Gastroesophageal sphincter (tissue), 4 donors: ENCODE data around the gene ATRIP. TPM values are rescaled to one million over a fixed set of nuclear protein-coding genes. Genes with fewer than 3 reads are reported as not detected.

Experiments used
- ATAC-seq: fragments of 150-250 bp; one replicate; pipeline ENCODE4 v1.9.1; 2016; ENCODE audit warnings: mild to moderate bottlenecking, moderate library complexity
- H3K27ac ChIP-seq, 4 donors: fragments of 200-600 bp; sonication (generic) in 3 of 4; 1 replicate in 3 of 4; 2 replicates in 1 of 4; pipeline ENCODE4 v1.5.1; 2016 to 2019
- H3K27me3 ChIP-seq: fragments of 200-600 bp; sonication (generic); one replicate; pipeline ENCODE4 v1.5.1; 2019
- H3K36me3 ChIP-seq, 2 donors: fragments of 200-600 bp; sonication (generic); one replicate each; pipeline ENCODE4 v1.5.1; 2019; ENCODE audit warnings: control low read depth in 1 of 2
- H3K4me1 ChIP-seq, 3 donors: fragments of 200-600 bp; sonication (generic); 1 replicate in 2 of 3; 2 replicates in 1 of 3; pipeline ENCODE4 v1.5.1; 2016 to 2019; ENCODE audit warnings: control low read depth in 2 of 3
- H3K4me3 ChIP-seq, 2 donors: fragments of 200-600 bp; sonication (generic); one replicate each; pipeline ENCODE4 v1.5.1; 2019; ENCODE audit warnings: mild to moderate bottlenecking in 1 of 2, moderate library complexity in 1 of 2
- H3K9me3 ChIP-seq, 3 donors: fragments of 200-600 bp; sonication (generic); one replicate each; pipeline ENCODE4 v1.5.1; 2017 to 2019; ENCODE audit warnings: control low read depth in 2 of 3
- CTCF ChIP-seq, 4 experiments: fragments of 200-600 bp in 2 of 4; fragments of 450-650 bp in 2 of 4; sonication (generic) in 1 of 4; IDR thresholded peaks; one replicate each; pipeline ENCODE4 v1.5.1; 2017 to 2019; ENCODE audit warnings: antibody characterized with exemption in 4 of 4, mild to moderate bottlenecking in 2 of 4, moderate library complexity in 2 of 4
- EP300 ChIP-seq: sonication (generic); formaldehyde crosslinking; IDR thresholded peaks from one replicate; pipeline ENCODE4 v1.6.1; 2017; ENCODE audit warnings: antibody characterized with exemption, mild to moderate bottlenecking
- POLR2A ChIP-seq, 2 donors: fragments of 450-650 bp; IDR thresholded peaks; one replicate each; pipeline ENCODE4 v1.6.1; 2017; ENCODE audit warnings: antibody characterized with exemption in 2 of 2, mild to moderate bottlenecking in 2 of 2, moderate library complexity in 1 of 2
- POLR2AphosphoS5 ChIP-seq: sonication (generic); formaldehyde crosslinking; IDR thresholded peaks from one replicate; pipeline ENCODE4 v1.6.1; 2017; ENCODE audit warnings: antibody characterized with exemption
- WGBS, 2 donors: methylation state at CpG; one replicate each; pipeline ENCODE4 v1.1.5; 2018; ENCODE audit warnings: low coverage in 1 of 2; 5-methylcytosine and 5-hydroxymethylcytosine counted together
- total RNA-seq, 4 donors: library from RNA; depleted of rRNA; stranded (reverse); fragments of >200 nt; gene quantifications; one replicate each; pipeline ENCODE4 v1.1.0, GENCODE V29; 2016

Gene ATRIP
- total RNA-seq, 4 donors from 2014 or later = 3.0 to 6.8 (median 5.2) TPM

- peak within 1 kb of the TSS; percentile 87 to 96 (median 92) for H3K27ac ChIP-seq
- H3K4me3 ChIP-seq = peak within 1 kb of the TSS; percentile 83 to 89
- ATAC-seq = peak; percentile 98
- peaks cover 0 to 39% of the 10 kb centered on the region in 2 donors for H3K36me3 ChIP-seq
- WGBS, 2 donors = 0 to 10% methylated on average over 2 to 14 of the region's 54 CpGs
- TF ChIP-seq POLR2A (IDR thresholded peaks at IDR 0.05) (peak; percentile 92 to 93), POLR2AphosphoS5 (peak; percentile 98), EP300 (no peak), CTCF (IDR thresholded peaks at IDR 0.05) (no peak)
- H3K27me3 ChIP-seq = no peaks in the 10 kb centered on the region
- peaks cover 0 to 51% (median 17%) of the 10 kb centered on the region in 3 donors for H3K4me1 ChIP-seq
- H3K9me3 ChIP-seq = no peaks in the 10 kb centered on the region
These were observed 6.5 kb upstream of the ATRIP start, which contains the start of the genes CCDC51 and TMA7 for GRCh38 chr3:48439820-48440589. CCDC51 (minus strand) TSS chr3:48440119; CDS start chr3:48435128, 4,991 bp downstream. TMA7 (plus strand) TSS chr3:48440257; CDS start chr3:48440297, 40 bp downstream.

GRCh38 chr3:48440590-48440958, 6.0 kb upstream of the ATRIP start:
- no peak for ATAC-seq
- no peaks in the 10 kb centered on the region for H3K9me3 ChIP-seq
- no peak for TF ChIP-seq POLR2A (IDR thresholded peaks at IDR 0.05)
- TF ChIP-seq EP300 = no peak
- TF ChIP-seq POLR2AphosphoS5 = no peak
- no peak for TF ChIP-seq CTCF (IDR thresholded peaks at IDR 0.05)
- H3K27ac ChIP-seq = peak overlapping the region; percentile 87 to 96 (median 92)
- peak overlapping the region; percentile 83 to 89 for H3K4me3 ChIP-seq
- H3K4me1 ChIP-seq = peaks cover 0 to 49% (median 15%) of the 10 kb centered on the region in 3 donors
- WGBS, 2 donors = 0 to 2% methylated on average over 16 to 17 of the region's 21 CpGs
- H3K36me3 ChIP-seq = peaks cover 0 to 39% of the 10 kb centered on the region in 2 donors
- H3K27me3 ChIP-seq = no peaks in the 10 kb centered on the region

- 0 to 61% methylated on average over 1 to 6 of the region's 6 CpGs for WGBS, 2 donors
- no peak for ATAC-seq
These were observed 4.6 kb upstream of the ATRIP start for GRCh38 chr3:48441940-48442339.

GRCh38 chr3:48445277-48445882, 1.2 kb upstream of the ATRIP start:
- Histone ChIP-seq H3K27me3 (no peaks in the 10 kb centered on the region), H3K9me3 (no peaks in the 10 kb centered on the region), H3K36me3 (peaks cover 0 to 39% of the 10 kb centered on the region in 2 donors), H3K4me1 (peaks cover 0 to 59% (median 27%) of the 10 kb centered on the region in 3 donors), H3K4me3 (no peak overlapping the region), H3K27ac (peak overlapping the region in 3 of 4 donors; percentile 93 to 99 (median 98))
- TF ChIP-seq POLR2AphosphoS5 = no peak
- TF ChIP-seq CTCF (IDR thresholded peaks at IDR 0.05) = no peak
- TF ChIP-seq EP300 = no peak
- no peak for TF ChIP-seq POLR2A (IDR thresholded peaks at IDR 0.05)
- WGBS, 2 donors = 74 to 88% methylated on average over 4 to 5 of the region's 6 CpGs
- no peak for ATAC-seq

More at GRCh38 chr3:48441940-48442339, 4.6 kb upstream of the ATRIP start:
- H3K27ac ChIP-seq = peak overlapping the region in 2 of 4 donors; percentile 89 to 96
- H3K36me3 ChIP-seq = peaks cover 0 to 39% of the 10 kb centered on the region in 2 donors
- TF ChIP-seq EP300 (no peak), POLR2A (IDR thresholded peaks at IDR 0.05) (no peak), CTCF (IDR thresholded peaks at IDR 0.05) (no peak), POLR2AphosphoS5 (no peak)
- H3K4me1 ChIP-seq = peaks cover 0 to 49% (median 22%) of the 10 kb centered on the region in 3 donors
- H3K9me3 ChIP-seq = no peaks in the 10 kb centered on the region
- peak overlapping the region in 1 of 2 donors; percentile 89 for H3K4me3 ChIP-seq
- no peaks in the 10 kb centered on the region for H3K27me3 ChIP-seq
